ENCODE measurements around the gene ENPP7.

ENPP7 gene

GRCh38 chr17:79791735-79792161, 61.0 kb downstream of the ENPP7 start:
- DNase-seq (ENCODE audit: low read depth), result no peak

All from T follicular helper cell (primary cell).